Measurements from ENCODE around the gene MAP3K7CL. TPM values are rescaled to one million over a fixed set of nuclear protein-coding genes. Genes with fewer than 3 reads are reported as not detected.

Gene MAP3K7CL
- total RNA-seq, 2 donors from 2014 or later, result 1.3 TPM; not detected in 1

DNA sequence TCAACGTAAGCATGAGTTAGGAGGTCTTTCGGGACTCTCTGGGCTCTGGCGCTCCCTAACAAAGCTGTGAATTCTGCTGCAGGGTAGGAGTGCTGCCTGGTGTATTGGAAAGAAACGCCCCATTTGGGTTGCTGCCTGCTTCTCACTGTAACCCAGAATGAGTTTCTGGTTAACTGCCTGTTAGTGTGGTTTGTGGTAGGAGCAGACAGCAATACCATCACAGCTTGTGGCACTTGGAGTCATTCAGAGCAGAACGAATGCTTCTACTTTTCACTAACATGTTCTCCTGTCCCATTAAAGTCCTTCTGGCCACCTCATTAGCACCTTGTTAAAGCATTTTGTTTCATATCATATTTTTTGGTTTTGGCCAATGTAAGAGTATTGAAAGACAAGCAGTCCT lies 18.1 kb downstream of the MAP3K7CL start:
- peaks cover 19% of the 10 kb centered on the region for H3K4me1 Mint-ChIP-seq
- no peak overlapping the region for H3K9ac ChIP-seq (ENCODE audit: extremely low read depth, low read length, poor library complexity, severe bottlenecking)
- no peaks in the 10 kb centered on the region for H3K36me3 ChIP-seq (ENCODE audit: control insufficient read depth, insufficient read depth, low read length)
- DNase-seq, result no peak
- H3K4me1 ChIP-seq (ENCODE audit: control insufficient read depth, insufficient read depth, low read length), result no peaks in the 10 kb centered on the region
- no peak overlapping the region for H3K4me3 Mint-ChIP-seq
- H3K27ac Mint-ChIP-seq, result no peak overlapping the region
- H3K9me3 ChIP-seq (ENCODE audit: control insufficient read depth, low read length), result no peaks in the 10 kb centered on the region
- no peak overlapping the region for H3K27ac ChIP-seq (ENCODE audit: low read depth, low read length)
- H3K4me3 ChIP-seq (ENCODE audit: low read length), result no peak overlapping the region
- no peaks in the 10 kb centered on the region for H3K9me3 Mint-ChIP-seq
- TF ChIP-seq, protein P1, sequence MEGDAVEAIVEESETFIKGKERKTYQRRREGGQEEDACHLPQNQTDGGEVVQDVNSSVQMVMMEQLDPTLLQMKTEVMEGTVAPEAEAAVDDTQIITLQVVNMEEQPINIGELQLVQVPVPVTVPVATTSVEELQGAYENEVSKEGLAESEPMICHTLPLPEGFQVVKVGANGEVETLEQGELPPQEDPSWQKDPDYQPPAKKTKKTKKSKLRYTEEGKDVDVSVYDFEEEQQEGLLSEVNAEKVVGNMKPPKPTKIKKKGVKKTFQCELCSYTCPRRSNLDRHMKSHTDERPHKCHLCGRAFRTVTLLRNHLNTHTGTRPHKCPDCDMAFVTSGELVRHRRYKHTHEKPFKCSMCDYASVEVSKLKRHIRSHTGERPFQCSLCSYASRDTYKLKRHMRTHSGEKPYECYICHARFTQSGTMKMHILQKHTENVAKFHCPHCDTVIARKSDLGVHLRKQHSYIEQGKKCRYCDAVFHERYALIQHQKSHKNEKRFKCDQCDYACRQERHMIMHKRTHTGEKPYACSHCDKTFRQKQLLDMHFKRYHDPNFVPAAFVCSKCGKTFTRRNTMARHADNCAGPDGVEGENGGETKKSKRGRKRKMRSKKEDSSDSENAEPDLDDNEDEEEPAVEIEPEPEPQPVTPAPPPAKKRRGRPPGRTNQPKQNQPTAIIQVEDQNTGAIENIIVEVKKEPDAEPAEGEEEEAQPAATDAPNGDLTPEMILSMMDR (conservative IDR thresholded peaks at IDR 0.05), result no peak
- H3K27me3 ChIP-seq (ENCODE audit: control insufficient read depth, insufficient read depth, low read length, poor library complexity, severe bottlenecking), result no peaks in the 10 kb centered on the region
- 94 to 96% methylated on average over 3 to 5 of the region's 5 CpGs for WGBS, 2 experiments (ENCODE audit: insufficient coverage in 1 of 2, insufficient read length in 1 of 2)
- peaks cover 1% of the 10 kb centered on the region for H3K27me3 Mint-ChIP-seq (ENCODE audit: insufficient read depth)
- H3K36me3 Mint-ChIP-seq (ENCODE audit: low read depth), result no peaks in the 10 kb centered on the region

DNA sequence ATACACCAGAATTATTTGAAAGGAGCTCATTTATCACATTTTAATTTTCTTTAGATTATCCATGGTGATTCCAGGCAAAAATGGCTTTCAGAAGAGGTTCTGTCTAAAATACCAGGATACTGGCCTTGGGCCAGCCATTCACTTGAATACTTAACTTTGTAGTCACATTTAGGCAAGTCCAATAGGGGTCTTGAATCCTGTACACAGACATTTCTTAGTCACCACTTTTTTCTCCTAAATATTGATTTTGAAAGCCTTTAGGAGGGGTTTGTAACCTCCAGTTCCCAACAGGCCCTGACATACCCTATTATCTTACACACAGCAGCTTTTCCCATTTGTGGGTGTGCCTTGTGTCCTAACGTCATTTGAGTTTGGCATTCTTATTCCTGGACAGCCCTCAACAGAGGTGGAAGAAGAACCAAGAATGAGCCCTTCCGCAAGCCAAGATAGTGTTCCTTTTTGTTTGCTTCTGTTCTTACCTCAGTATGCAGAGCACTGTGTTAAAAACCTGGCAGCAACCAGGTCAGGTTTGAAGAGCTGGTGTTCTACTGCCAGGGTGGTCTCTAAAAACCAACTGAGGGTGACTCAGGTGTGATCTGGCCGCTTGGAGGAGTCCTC lies 19.5 kb downstream of the MAP3K7CL start:
- Mint-ChIP-seq H3K27ac (no peak overlapping the region), H3K36me3 (ENCODE audit: low read depth) (no peaks in the 10 kb centered on the region), H3K27me3 (ENCODE audit: insufficient read depth) (peaks cover 1% of the 10 kb centered on the region), H3K4me3 (no peak overlapping the region), H3K9me3 (no peaks in the 10 kb centered on the region), H3K4me1 (peaks cover 19% of the 10 kb centered on the region)
- Histone ChIP-seq H3K9me3 (ENCODE audit: control insufficient read depth, low read length) (no peaks in the 10 kb centered on the region), H3K27ac (ENCODE audit: low read depth, low read length) (no peak overlapping the region), H3K36me3 (ENCODE audit: control insufficient read depth, insufficient read depth, low read length) (no peaks in the 10 kb centered on the region), H3K4me1 (ENCODE audit: control insufficient read depth, insufficient read depth, low read length) (no peaks in the 10 kb centered on the region), H3K27me3 (ENCODE audit: control insufficient read depth, insufficient read depth, low read length, poor library complexity, severe bottlenecking) (no peaks in the 10 kb centered on the region), H3K4me3 (ENCODE audit: low read length) (no peak overlapping the region), H3K9ac (ENCODE audit: extremely low read depth, low read length, poor library complexity, severe bottlenecking) (no peak overlapping the region)
- DNase-seq, result no peak
- WGBS, 2 experiments (ENCODE audit: insufficient coverage in 1 of 2, insufficient read length in 1 of 2), result 86 to 100% methylated on average over 2 to 3 of the region's 3 CpGs
- TF ChIP-seq, protein P1 (conservative IDR thresholded peaks at IDR 0.05), result no peak

DNA sequence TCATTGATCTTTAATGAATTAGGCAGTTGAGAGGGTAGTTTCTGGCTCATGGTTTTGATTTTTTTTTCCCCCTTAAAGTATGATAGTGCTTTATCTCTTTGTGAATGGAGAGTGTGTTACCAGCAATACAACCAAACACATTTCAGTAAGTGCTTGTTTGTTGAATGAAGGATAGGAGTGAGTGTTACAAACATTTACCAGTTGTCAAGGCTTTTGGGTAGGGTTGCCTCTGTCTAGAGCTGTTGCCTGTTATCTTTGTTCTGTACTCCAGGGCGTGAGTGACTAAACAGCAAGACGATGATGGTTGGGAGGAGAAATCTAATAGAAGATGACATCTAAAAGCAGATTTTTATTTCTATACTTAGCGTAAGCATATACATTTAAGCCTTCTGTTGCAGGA lies 21.5 kb downstream of the MAP3K7CL start:
- H3K27ac ChIP-seq (ENCODE audit: low read depth, low read length), result no peak overlapping the region
- no peak overlapping the region for H3K4me3 ChIP-seq (ENCODE audit: low read length)
- H3K9me3 ChIP-seq (ENCODE audit: control insufficient read depth, low read length), result no peaks in the 10 kb centered on the region
- no peaks in the 10 kb centered on the region for H3K27me3 ChIP-seq (ENCODE audit: control insufficient read depth, insufficient read depth, low read length, poor library complexity, severe bottlenecking)
- WGBS, 2 experiments (ENCODE audit: insufficient coverage in 1 of 2, insufficient read length in 1 of 2), result 93 to 100% methylated on average over 1 to 3 of the region's 3 CpGs
- no peaks in the 10 kb centered on the region for H3K4me1 ChIP-seq (ENCODE audit: control insufficient read depth, insufficient read depth, low read length)
- H3K4me1 Mint-ChIP-seq, result peaks cover 9% of the 10 kb centered on the region
- DNase-seq, result no peak
- no peak overlapping the region for H3K4me3 Mint-ChIP-seq
- H3K36me3 ChIP-seq (ENCODE audit: control insufficient read depth, insufficient read depth, low read length), result no peaks in the 10 kb centered on the region
- TF ChIP-seq, protein P1 (conservative IDR thresholded peaks at IDR 0.05), result no peak
- no peak overlapping the region for H3K9ac ChIP-seq (ENCODE audit: extremely low read depth, low read length, poor library complexity, severe bottlenecking)
- H3K27me3 Mint-ChIP-seq (ENCODE audit: insufficient read depth), result peaks cover 6% of the 10 kb centered on the region
- H3K27ac Mint-ChIP-seq, result no peak overlapping the region
- no peaks in the 10 kb centered on the region for H3K36me3 Mint-ChIP-seq (ENCODE audit: low read depth)
- no peaks in the 10 kb centered on the region for H3K9me3 Mint-ChIP-seq

Data from endodermal cell (in vitro differentiated cells).